ENCODE results near the gene PTPRG.

The PTPRG gene

GRCh38 chr3:61589856-61590255 lies 28.5 kb downstream of the PTPRG start:
- Histone ChIP-seq H3K79me2 (ENCODE audit: insufficient read depth, low read depth) (no peaks in the 10 kb centered on the region), H3K4me3 (IDR thresholded peaks at IDR 0.05; ENCODE audit: insufficient read depth, low read depth, low read length) (no peak overlapping the region), H3K27me3 (ENCODE audit: insufficient read depth, low read depth) (no peaks in the 10 kb centered on the region), H3K4me1 (ENCODE audit: low read depth, poor library complexity, severe bottlenecking) (no peaks in the 10 kb centered on the region), H4K20me1 (ENCODE audit: insufficient read depth) (no peaks in the 10 kb centered on the region), H3K36me3 (ENCODE audit: insufficient read depth) (no peaks in the 10 kb centered on the region), H3K27ac (no peak overlapping the region), H2AFZ (ENCODE audit: low read depth) (no peak overlapping the region), H3K4me2 (no peak overlapping the region), H3K9ac (no peak overlapping the region)
- no peak for TF ChIP-seq CTCF (conservative IDR thresholded peaks at IDR 0.05; ENCODE audit: low read depth, low read length)

DNA sequence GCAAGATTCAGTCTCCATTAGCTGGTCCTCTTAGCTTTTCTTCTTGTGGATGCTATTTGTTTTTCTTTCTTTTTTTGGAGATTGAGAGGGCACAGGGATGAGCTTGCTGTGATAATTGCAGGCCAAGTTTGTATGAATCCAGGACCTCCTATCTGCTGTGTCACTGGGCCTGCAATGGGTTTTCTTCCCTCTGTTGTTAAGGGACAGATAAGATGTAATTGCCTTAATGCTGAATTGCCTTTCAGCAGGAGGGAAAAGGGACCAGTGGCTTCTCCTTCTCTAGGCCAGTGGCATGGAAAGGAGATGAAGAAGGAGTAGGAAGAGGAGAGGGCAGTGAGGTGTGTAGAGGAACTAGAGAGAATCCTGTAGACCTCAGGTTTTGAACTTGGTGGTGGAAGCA lies 29.9 kb downstream of the PTPRG start:
- no peaks in the 10 kb centered on the region for H3K36me3 ChIP-seq (ENCODE audit: insufficient read depth)
- no peaks in the 10 kb centered on the region for H3K79me2 ChIP-seq (ENCODE audit: insufficient read depth, low read depth)
- no peak overlapping the region for H3K4me2 ChIP-seq
- H3K4me1 ChIP-seq (ENCODE audit: low read depth, poor library complexity, severe bottlenecking): no peaks in the 10 kb centered on the region
- H3K9ac ChIP-seq: no peak overlapping the region
- H3K27me3 ChIP-seq (ENCODE audit: insufficient read depth, low read depth): no peaks in the 10 kb centered on the region
- TF ChIP-seq CTCF (conservative IDR thresholded peaks at IDR 0.05; ENCODE audit: low read depth, low read length): no peak
- no peaks in the 10 kb centered on the region for H4K20me1 ChIP-seq (ENCODE audit: insufficient read depth)
- no peak overlapping the region for H2AFZ ChIP-seq (ENCODE audit: low read depth)
- no peak overlapping the region for H3K27ac ChIP-seq
- H3K4me3 ChIP-seq (IDR thresholded peaks at IDR 0.05; ENCODE audit: insufficient read depth, low read depth, low read length): no peak overlapping the region

- Histone ChIP-seq H4K20me1 (ENCODE audit: insufficient read depth) (no peaks in the 10 kb centered on the region), H3K27me3 (ENCODE audit: insufficient read depth, low read depth) (no peaks in the 10 kb centered on the region), H3K9ac (no peak overlapping the region), H3K4me2 (no peak overlapping the region), H2AFZ (ENCODE audit: low read depth) (no peak overlapping the region), H3K79me2 (ENCODE audit: insufficient read depth, low read depth) (no peaks in the 10 kb centered on the region), H3K4me1 (ENCODE audit: low read depth, poor library complexity, severe bottlenecking) (no peaks in the 10 kb centered on the region), H3K36me3 (ENCODE audit: insufficient read depth) (no peaks in the 10 kb centered on the region), H3K27ac (no peak overlapping the region), H3K4me3 (IDR thresholded peaks at IDR 0.05; ENCODE audit: insufficient read depth, low read depth, low read length) (no peak overlapping the region)
- no peak for TF ChIP-seq CTCF (conservative IDR thresholded peaks at IDR 0.05; ENCODE audit: low read depth, low read length)
These were observed 32.2 kb downstream of the PTPRG start for GRCh38 chr3:61593446-61594029.

- H3K4me2 ChIP-seq: no peak overlapping the region
- H3K4me1 ChIP-seq (ENCODE audit: low read depth, poor library complexity, severe bottlenecking): no peaks in the 10 kb centered on the region
- no peaks in the 10 kb centered on the region for H3K27me3 ChIP-seq (ENCODE audit: insufficient read depth, low read depth)
- no peak overlapping the region for H2AFZ ChIP-seq (ENCODE audit: low read depth)
- H3K4me3 ChIP-seq (IDR thresholded peaks at IDR 0.05; ENCODE audit: insufficient read depth, low read depth, low read length): no peak overlapping the region
- TF ChIP-seq CTCF (conservative IDR thresholded peaks at IDR 0.05; ENCODE audit: low read depth, low read length): no peak
- H3K79me2 ChIP-seq (ENCODE audit: insufficient read depth, low read depth): no peaks in the 10 kb centered on the region
- no peaks in the 10 kb centered on the region for H3K36me3 ChIP-seq (ENCODE audit: insufficient read depth)
- no peak overlapping the region for H3K9ac ChIP-seq
- no peak overlapping the region for H3K27ac ChIP-seq
- no peaks in the 10 kb centered on the region for H4K20me1 ChIP-seq (ENCODE audit: insufficient read depth)
These were observed 33.0 kb downstream of the PTPRG start for GRCh38 chr3:61594144-61594963.
